BLaER1 treated with 17β-estradiol and CSF1 and Interleukin-3, amounts not matched to agents 10 nM and 100 nM (cell line): ENCODE results near the gene ZNF532.

Experiments used
- H3K27ac ChIP-seq, 11 experiments: shearing (Covaris generic); formaldehyde crosslinking; 2 replicates each; pipeline ENCODE4 v1.8.1; 2022
- H3K27me3 ChIP-seq, 11 experiments: shearing (Covaris generic); formaldehyde crosslinking; 2 replicates each; pipeline ENCODE4 v1.8.1; 2022
- H3K36me3 ChIP-seq, 11 experiments: shearing (Covaris generic); formaldehyde crosslinking; 2 replicates each; pipeline ENCODE4 v1.8.1; 2022
- H3K4me1 ChIP-seq, 10 experiments: shearing (Covaris generic); formaldehyde crosslinking; 2 replicates each; pipeline ENCODE4 v1.8.1; 2022
- H3K4me2 ChIP-seq, 11 experiments: shearing (Covaris generic); formaldehyde crosslinking; 2 replicates each; pipeline ENCODE4 v1.8.1; 2022
- H3K4me3 ChIP-seq, 10 experiments: shearing (Covaris generic); formaldehyde crosslinking; 2 replicates each; pipeline ENCODE4 v1.8.1; 2022
- H3K9ac ChIP-seq, 11 experiments: shearing (Covaris generic); formaldehyde crosslinking; 2 replicates each; pipeline ENCODE4 v1.8.1; 2022
- H3K9me3 ChIP-seq, 11 experiments: shearing (Covaris generic); formaldehyde crosslinking; replicated peaks in 1 of 11; 2 replicates each; pipeline ENCODE4 v1.8.1; 2022
- H4K20me1 ChIP-seq, 11 experiments: shearing (Covaris generic); formaldehyde crosslinking; 2 replicates each; pipeline ENCODE4 v1.8.1; 2022
- Cebpa-rat ChIP-seq, 11 experiments: shearing (Covaris generic); IDR thresholded peaks; 2 replicates each; pipeline ENCODE4 v1.8.1; 2022

The ZNF532 gene

DNA sequence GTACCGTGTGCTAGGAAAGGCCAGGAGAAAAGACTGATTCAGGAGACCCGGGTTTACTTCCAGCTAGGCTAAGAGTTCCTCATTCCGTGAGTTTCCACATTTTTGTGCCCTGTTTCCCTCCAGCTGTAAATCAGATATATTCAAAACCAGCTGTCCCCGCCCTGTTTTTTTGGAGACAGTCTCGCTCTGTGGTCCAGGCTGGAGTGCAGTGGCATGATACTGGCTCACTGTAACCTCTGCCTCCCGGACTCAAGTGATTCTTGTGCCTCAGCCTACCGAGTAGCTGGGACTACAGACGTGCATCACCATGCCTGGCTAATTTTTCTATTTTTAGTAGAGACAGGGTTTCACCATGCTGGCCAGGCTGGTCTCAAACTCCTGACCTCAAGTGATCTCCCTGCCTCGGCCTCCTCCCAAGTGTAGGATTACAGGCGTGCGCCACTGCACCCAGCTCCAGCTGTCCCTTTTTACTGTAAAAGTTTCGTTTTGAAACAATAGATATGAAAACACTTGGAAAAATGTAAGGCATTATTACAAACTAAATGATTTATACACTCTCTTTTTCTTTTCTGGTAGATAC lies 162.2 kb downstream of the ZNF532 start:
- Histone ChIP-seq H3K4me1 (peaks cover 0 to 8% (median 0%) of the 10 kb centered on the region in 10 experiments; a peak in 1 of 20 replicates), H3K4me3 (no peak overlapping the region), H4K20me1 (no peaks in the 10 kb centered on the region), H3K4me2 (no peak overlapping the region), H3K36me3 (no peaks in the 10 kb centered on the region), H3K27me3 (no peaks in the 10 kb centered on the region), H3K9ac (no peak overlapping the region), H3K27ac (no peak overlapping the region), H3K9me3 (no peaks in the 10 kb centered on the region)
- TF ChIP-seq Cebpa-rat (IDR thresholded peaks at IDR 0.05): no peak

DNA sequence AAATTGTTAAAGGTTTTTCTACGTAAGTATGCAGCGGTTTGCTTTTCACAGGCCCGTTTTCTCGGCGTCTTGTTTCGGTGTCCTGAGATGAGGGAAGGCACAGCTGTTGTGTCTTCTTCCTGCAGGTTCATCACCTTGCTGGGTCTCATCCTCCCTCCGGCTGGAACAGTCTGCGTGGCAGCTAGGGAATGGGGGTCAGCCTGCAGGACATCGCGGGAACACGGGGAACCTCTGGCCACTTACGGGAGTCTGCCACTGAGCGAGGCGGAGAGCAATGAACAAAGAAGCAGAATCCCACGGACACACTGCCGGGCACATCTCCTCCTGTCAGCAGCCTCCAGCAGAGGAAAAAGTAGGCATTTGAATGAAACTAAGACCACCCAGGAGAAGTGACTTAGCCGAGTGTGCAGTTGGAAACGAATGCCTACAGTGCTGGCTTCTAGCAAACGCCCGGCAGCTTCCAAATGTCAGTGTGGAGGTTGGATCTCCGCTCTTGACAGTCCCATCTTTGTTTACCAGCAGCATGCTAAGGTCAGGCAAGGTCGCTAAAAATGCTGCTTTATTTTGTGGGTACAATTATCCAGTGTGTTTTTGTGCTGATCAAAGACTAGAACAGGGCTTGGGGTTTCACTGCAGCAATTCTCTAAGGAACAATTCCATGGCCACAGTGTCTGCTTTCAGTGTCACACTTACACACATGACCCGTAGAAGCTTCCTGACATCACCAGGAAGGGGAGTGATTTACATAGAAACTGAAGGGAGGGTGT lies 165.2 kb downstream of the ZNF532 start:
- no peaks in the 10 kb centered on the region for H4K20me1 ChIP-seq
- TF ChIP-seq Cebpa-rat (IDR thresholded peaks at IDR 0.05): no peak

GRCh38 chr18:59032308-59032707 lies 167.6 kb downstream of the ZNF532 start:
- Histone ChIP-seq H3K4me3 (no peak overlapping the region), H4K20me1 (no peaks in the 10 kb centered on the region), H3K27me3 (no peaks in the 10 kb centered on the region), H3K9ac (no peak overlapping the region), H3K4me1 (peaks cover 0 to 8% (median 0%) of the 10 kb centered on the region in 10 experiments; a peak in 1 of 20 replicates), H3K4me2 (no peak overlapping the region), H3K27ac (no peak overlapping the region), H3K36me3 (no peaks in the 10 kb centered on the region), H3K9me3 (no peaks in the 10 kb centered on the region)
- TF ChIP-seq Cebpa-rat (IDR thresholded peaks at IDR 0.05): no peak

More for the DNA sequence above, 165.2 kb downstream of the ZNF532 start:
- no peaks in the 10 kb centered on the region for H3K27me3 ChIP-seq
- no peak overlapping the region for H3K4me3 ChIP-seq
- no peaks in the 10 kb centered on the region for H3K36me3 ChIP-seq
- H3K9ac ChIP-seq: no peak overlapping the region
- H3K27ac ChIP-seq: no peak overlapping the region
- no peaks in the 10 kb centered on the region for H3K9me3 ChIP-seq
- H3K4me1 ChIP-seq: peaks cover 0 to 8% (median 0%) of the 10 kb centered on the region in 10 experiments; a peak in 1 of 20 replicates
- peak overlapping the region in 1 of 11 experiments; percentile 9; a peak in 1 of 22 replicates for H3K4me2 ChIP-seq

DNA sequence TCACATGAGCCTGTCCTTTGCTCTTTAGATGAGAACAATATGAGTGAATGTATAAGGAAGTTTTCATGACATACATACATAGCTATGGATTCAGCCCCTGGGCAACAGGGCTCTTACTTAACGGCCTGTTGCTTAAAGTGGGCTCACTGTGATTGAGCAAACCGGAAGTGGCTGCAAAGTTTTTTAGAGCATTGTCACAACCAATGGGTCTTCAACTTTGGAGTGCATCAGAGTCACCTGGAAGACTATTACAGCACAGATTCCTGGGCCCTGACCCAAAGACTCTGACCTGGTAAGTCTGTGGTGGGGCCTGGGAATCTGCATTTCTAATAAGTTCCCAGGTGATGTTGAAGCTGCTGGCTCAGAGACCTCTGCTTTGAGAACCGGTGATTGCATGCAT lies 168.7 kb downstream of the ZNF532 start:
- Histone ChIP-seq H3K36me3 (no peaks in the 10 kb centered on the region), H3K27ac (no peak overlapping the region), H3K9me3 (no peaks in the 10 kb centered on the region), H3K4me1 (peaks cover 0 to 8% (median 0%) of the 10 kb centered on the region in 10 experiments; a peak in 1 of 20 replicates), H3K9ac (no peak overlapping the region), H4K20me1 (no peaks in the 10 kb centered on the region), H3K27me3 (no peaks in the 10 kb centered on the region), H3K4me2 (no peak overlapping the region), H3K4me3 (no peak overlapping the region)
- TF ChIP-seq Cebpa-rat (IDR thresholded peaks at IDR 0.05): no peak

DNA sequence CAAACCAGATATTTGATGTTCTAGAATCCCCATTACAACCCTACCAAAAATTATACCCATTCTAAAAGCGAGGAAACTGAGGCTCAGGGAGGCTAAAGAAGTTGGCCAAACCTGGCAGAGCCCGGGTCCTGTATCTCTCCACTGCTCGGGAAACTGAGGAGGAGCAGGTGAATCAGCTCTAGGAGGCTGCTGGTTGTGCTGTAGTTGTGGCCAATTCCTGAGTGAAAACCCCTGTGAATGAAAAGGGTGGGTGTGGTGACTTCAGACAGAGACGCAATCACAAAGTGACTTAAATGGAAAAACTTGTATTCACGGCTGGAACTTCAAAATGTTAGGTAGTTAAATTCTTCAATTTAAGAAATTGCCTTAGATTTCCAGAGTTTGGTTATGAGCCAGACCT lies 169.3 kb downstream of the ZNF532 start:
- no peaks in the 10 kb centered on the region for H4K20me1 ChIP-seq
- TF ChIP-seq Cebpa-rat (IDR thresholded peaks at IDR 0.05): no peak
- no peak overlapping the region for H3K9ac ChIP-seq
- no peaks in the 10 kb centered on the region for H3K36me3 ChIP-seq
- H3K4me1 ChIP-seq: peaks cover 0 to 8% (median 0%) of the 10 kb centered on the region in 10 experiments; a peak in 1 of 20 replicates
- no peaks in the 10 kb centered on the region for H3K27me3 ChIP-seq
- no peak overlapping the region for H3K4me3 ChIP-seq
- H3K27ac ChIP-seq: no peak overlapping the region
- no peaks in the 10 kb centered on the region for H3K9me3 ChIP-seq
- no peak overlapping the region for H3K4me2 ChIP-seq

GRCh38 chr18:59035591-59035990 lies 170.9 kb downstream of the ZNF532 start:
- H3K4me3 ChIP-seq: no peak overlapping the region
- H3K9ac ChIP-seq: no peak overlapping the region
- H3K27ac ChIP-seq: no peak overlapping the region
- no peaks in the 10 kb centered on the region for H3K27me3 ChIP-seq
- H3K4me2 ChIP-seq: no peak overlapping the region
- no peaks in the 10 kb centered on the region for H3K4me1 ChIP-seq
- no peaks in the 10 kb centered on the region for H3K36me3 ChIP-seq
- no peaks in the 10 kb centered on the region for H3K9me3 ChIP-seq
- TF ChIP-seq Cebpa-rat (IDR thresholded peaks at IDR 0.05): no peak
- no peaks in the 10 kb centered on the region for H4K20me1 ChIP-seq
